A673 (cell line): ENCODE measurements around the gene CDK1.

Source experiments
- CTCF ChIP-seq: fragments of 300-800, 200-600 bp; sonication (generic); conservative IDR thresholded peaks from 2 replicates; pipeline ENCODE4 v1.5.1; 2017; ENCODE audit warnings: low read depth, mild to moderate bottlenecking, antibody characterized with exemption, low read length, moderate library complexity, mixed read lengths
- EZH2 ChIP-seq: fragments of 200-600 bp; sonication (generic); IDR thresholded peaks from 2 replicates; pipeline ENCODE4 v1.6.1; 2017; ENCODE audit warnings: borderline replicate concordance, low read depth, mild to moderate bottlenecking, mixed read lengths, antibody characterized with exemption, low read length; ENCODE audit not compliant: poor library complexity, severe bottlenecking

GRCh38 chr10:60807499-60807898 is 29.2 kb downstream of the CDK1 start:
- TF ChIP-seq CTCF (no peak), EZH2 (no peak)
